SJSA1 (cell line): ENCODE data around the gene SMCR8. TPM values are rescaled to one million over a fixed set of nuclear protein-coding genes. Genes with fewer than 3 reads are reported as not detected.
A peak's percentile ranks its signal among the peaks of the same experiment; 100 is the strongest.
"Not testable (repeated sequence)": the region's sequence is repeated elsewhere in the genome, so short reads cannot be mapped to it uniquely, and the experiment has no call there.

Experiments
- DNase-seq, 2 experiments: peaks; one replicate each; pipeline ENCODE4 v3.0.0-alpha.2; 2015 to 2020; ENCODE audit warnings: low spot score in 2 of 2, low read depth in 1 of 2
- H3K27ac ChIP-seq: fragments of 250-450 bp; sonication (Bioruptor Pico); 2 replicates; pipeline ENCODE4 v1.5.1; 2020; ENCODE audit warnings: mild to moderate bottlenecking, moderate library complexity
- H3K27me3 ChIP-seq: fragments of 250-450 bp; sonication (Bioruptor Pico); replicated peaks from 2 replicates; pipeline ENCODE4 v1.5.1; 2020; ENCODE audit warnings: mild to moderate bottlenecking, moderate library complexity
- H3K36me3 ChIP-seq: fragments of 250-450 bp; sonication (Bioruptor Pico); 2 replicates; pipeline ENCODE4 v1.5.1; 2020; ENCODE audit warnings: mild to moderate bottlenecking
- H3K4me1 ChIP-seq: fragments of 250-450 bp; sonication (Bioruptor Pico); replicated peaks from 2 replicates; pipeline ENCODE4 v1.6.1; 2021; ENCODE audit warnings: mild to moderate bottlenecking
- H3K4me3 ChIP-seq: fragments of 250-450 bp; sonication (Bioruptor Pico); 2 replicates; pipeline ENCODE4 v1.5.1; 2020; ENCODE audit warnings: mild to moderate bottlenecking
- H3K9me3 ChIP-seq: fragments of 250-450 bp; sonication (Bioruptor Pico); replicated peaks from 2 replicates; pipeline ENCODE4 v1.5.1; 2020; ENCODE audit warnings: mild to moderate bottlenecking
- total RNA-seq: library from RNA; depleted of rRNA; stranded (reverse); fragments of >200 nt; shearing (Covaris generic); gene quantifications from 2 replicates; pipeline ENCODE4 v1.2.3, GENCODE V29; 2014

The SMCR8 gene
- total RNA-seq, 1 experiment from 2014 or later: 12.1 TPM

GRCh38 chr17:18298061-18298460 lies 17.0 kb upstream of the SMCR8 start:
- not testable (repeated sequence) for H3K4me3 ChIP-seq, H3K9me3 ChIP-seq, H3K27ac ChIP-seq, H3K27me3 ChIP-seq, H3K4me1 ChIP-seq, DNase-seq
- H3K36me3 ChIP-seq: peaks cover 66% of the 10 kb centered on the region

- H3K36me3 ChIP-seq: peaks cover 76% of the 10 kb centered on the region
- H3K4me1 ChIP-seq: no peaks in the 10 kb centered on the region
- no peaks in the 10 kb centered on the region for H3K9me3 ChIP-seq
- no peak overlapping the region for H3K4me3 ChIP-seq
- no peak overlapping the region for H3K27ac ChIP-seq
- no peaks in the 10 kb centered on the region for H3K27me3 ChIP-seq
- no peak for DNase-seq
Measured at GRCh38 chr17:18300725-18301480, 14.2 kb upstream of the SMCR8 start.

- not testable (repeated sequence) for H3K4me3 ChIP-seq, H3K27me3 ChIP-seq, H3K27ac ChIP-seq, H3K4me1 ChIP-seq, H3K9me3 ChIP-seq, DNase-seq
- peaks cover 82% of the 10 kb centered on the region for H3K36me3 ChIP-seq
Measured at GRCh38 chr17:18303206-18303605, 11.9 kb upstream of the SMCR8 start.

- Histone ChIP-seq H3K4me3 (no peak overlapping the region), H3K27me3 (no peaks in the 10 kb centered on the region), H3K36me3 (peaks cover 72% of the 10 kb centered on the region), H3K27ac (no peak overlapping the region), H3K9me3 (no peaks in the 10 kb centered on the region), H3K4me1 (peaks cover 13% of the 10 kb centered on the region)
- no peak for DNase-seq
Measured at GRCh38 chr17:18309202-18309601, 5.9 kb upstream of the SMCR8 start.

- Histone ChIP-seq H3K27me3 (no peaks in the 10 kb centered on the region), H3K36me3 (peaks cover 75% of the 10 kb centered on the region), H3K9me3 (no peaks in the 10 kb centered on the region), H3K4me3 (peak overlapping the region; percentile 64), H3K27ac (peak overlapping the region; percentile 48; the same call in 1 of the 2 replicates), H3K4me1 (peaks cover 21% of the 10 kb centered on the region)
- no peak for DNase-seq
Measured at GRCh38 chr17:18314059-18314730, 898 bp upstream of the SMCR8 start.

- H3K9me3 ChIP-seq: no peaks in the 10 kb centered on the region
- H3K4me1 ChIP-seq: peaks cover 21% of the 10 kb centered on the region
- DNase-seq: no peak
- H3K36me3 ChIP-seq: peaks cover 80% of the 10 kb centered on the region
- H3K27me3 ChIP-seq: no peaks in the 10 kb centered on the region
- H3K27ac ChIP-seq: peak overlapping the region; percentile 48
- H3K4me3 ChIP-seq: peak overlapping the region; percentile 64
Measured at GRCh38 chr17:18315562-18315922, 449 bp downstream of the SMCR8 start.

- Histone ChIP-seq H3K36me3 (peaks cover 79% of the 10 kb centered on the region), H3K4me1 (peaks cover 21% of the 10 kb centered on the region), H3K9me3 (no peaks in the 10 kb centered on the region), H3K27me3 (no peaks in the 10 kb centered on the region), H3K27ac (no peak overlapping the region), H3K4me3 (peak overlapping the region; percentile 64)
- DNase-seq: no peak
Measured at GRCh38 chr17:18315961-18316360, 868 bp downstream of the SMCR8 start.

- Histone ChIP-seq H3K36me3 (peaks cover 69% of the 10 kb centered on the region), H3K27ac (no peak overlapping the region), H3K4me3 (no peak overlapping the region), H3K27me3 (no peaks in the 10 kb centered on the region), H3K9me3 (no peaks in the 10 kb centered on the region), H3K4me1 (peaks cover 16% of the 10 kb centered on the region)
- DNase-seq: no peak
Measured at GRCh38 chr17:18318117-18318516, 3.0 kb downstream of the SMCR8 start.

- no peak for DNase-seq
- Histone ChIP-seq H3K27me3 (no peaks in the 10 kb centered on the region), H3K27ac (no peak overlapping the region), H3K9me3 (no peaks in the 10 kb centered on the region), H3K36me3 (peaks cover 69% of the 10 kb centered on the region), H3K4me3 (no peak overlapping the region), H3K4me1 (peaks cover 9% of the 10 kb centered on the region)
Measured at GRCh38 chr17:18318771-18319450, 3.8 kb downstream of the SMCR8 start.

- Histone ChIP-seq H3K4me3 (no peak overlapping the region), H3K36me3 (peaks cover 72% of the 10 kb centered on the region), H3K4me1 (peaks cover 8% of the 10 kb centered on the region), H3K9me3 (no peaks in the 10 kb centered on the region), H3K27ac (no peak overlapping the region), H3K27me3 (no peaks in the 10 kb centered on the region)
- DNase-seq: no peak
Measured at GRCh38 chr17:18319604-18320256, 4.6 kb downstream of the SMCR8 start.

- Histone ChIP-seq H3K27me3 (no peaks in the 10 kb centered on the region), H3K36me3 (peaks cover 77% of the 10 kb centered on the region), H3K4me1 (peaks cover 8% of the 10 kb centered on the region), H3K9me3 (no peaks in the 10 kb centered on the region), H3K4me3 (no peak overlapping the region), H3K27ac (no peak overlapping the region)
- no peak for DNase-seq
Measured at GRCh38 chr17:18320301-18320700, 5.2 kb downstream of the SMCR8 start.

- Histone ChIP-seq H3K4me1 (peaks cover 2% of the 10 kb centered on the region), H3K36me3 (peaks cover 77% of the 10 kb centered on the region), H3K4me3 (no peak overlapping the region), H3K27ac (no peak overlapping the region), H3K9me3 (no peaks in the 10 kb centered on the region), H3K27me3 (no peaks in the 10 kb centered on the region)
- DNase-seq: no peak
Measured at GRCh38 chr17:18321309-18321708, 6.2 kb downstream of the SMCR8 start.

GRCh38 chr17:18322522-18322921 lies 7.4 kb downstream of the SMCR8 start:
- H3K27ac ChIP-seq: no peak overlapping the region
- H3K4me1 ChIP-seq: no peaks in the 10 kb centered on the region
- no peaks in the 10 kb centered on the region for H3K27me3 ChIP-seq
- H3K36me3 ChIP-seq: peaks cover 75% of the 10 kb centered on the region
- no peak overlapping the region for H3K4me3 ChIP-seq
- no peak for DNase-seq
- no peaks in the 10 kb centered on the region for H3K9me3 ChIP-seq

GRCh38 chr17:18323007-18323406 lies 7.9 kb downstream of the SMCR8 start:
- Histone ChIP-seq H3K36me3 (peaks cover 74% of the 10 kb centered on the region), H3K27ac (no peak overlapping the region), H3K4me1 (no peaks in the 10 kb centered on the region), H3K9me3 (no peaks in the 10 kb centered on the region), H3K27me3 (no peaks in the 10 kb centered on the region), H3K4me3 (no peak overlapping the region)
- DNase-seq: no peak
